Smooth muscle cell of the brain vasculature (primary cell): ENCODE measurements around the gene MBP.
"Not testable (repeated sequence)": the region's sequence is repeated elsewhere in the genome, so short reads cannot be mapped to it uniquely, and the experiment has no call there.

Experiments used
- DNase-seq: peaks from one replicate; pipeline ENCODE4 v3.0.0-alpha.2; 2012; ENCODE audit warnings: low read depth, low spot score

MBP gene

GRCh38 chr18:76951456-76952247, 180.9 kb downstream of the MBP start:
- DNase-seq = no peak

- no peak for DNase-seq
Observed at GRCh38 chr18:76948345-76948744, 184.2 kb downstream of the MBP start.

- DNase-seq = not testable (repeated sequence)
Observed at GRCh38 chr18:76944346-76944745, 188.2 kb downstream of the MBP start.

DNA sequence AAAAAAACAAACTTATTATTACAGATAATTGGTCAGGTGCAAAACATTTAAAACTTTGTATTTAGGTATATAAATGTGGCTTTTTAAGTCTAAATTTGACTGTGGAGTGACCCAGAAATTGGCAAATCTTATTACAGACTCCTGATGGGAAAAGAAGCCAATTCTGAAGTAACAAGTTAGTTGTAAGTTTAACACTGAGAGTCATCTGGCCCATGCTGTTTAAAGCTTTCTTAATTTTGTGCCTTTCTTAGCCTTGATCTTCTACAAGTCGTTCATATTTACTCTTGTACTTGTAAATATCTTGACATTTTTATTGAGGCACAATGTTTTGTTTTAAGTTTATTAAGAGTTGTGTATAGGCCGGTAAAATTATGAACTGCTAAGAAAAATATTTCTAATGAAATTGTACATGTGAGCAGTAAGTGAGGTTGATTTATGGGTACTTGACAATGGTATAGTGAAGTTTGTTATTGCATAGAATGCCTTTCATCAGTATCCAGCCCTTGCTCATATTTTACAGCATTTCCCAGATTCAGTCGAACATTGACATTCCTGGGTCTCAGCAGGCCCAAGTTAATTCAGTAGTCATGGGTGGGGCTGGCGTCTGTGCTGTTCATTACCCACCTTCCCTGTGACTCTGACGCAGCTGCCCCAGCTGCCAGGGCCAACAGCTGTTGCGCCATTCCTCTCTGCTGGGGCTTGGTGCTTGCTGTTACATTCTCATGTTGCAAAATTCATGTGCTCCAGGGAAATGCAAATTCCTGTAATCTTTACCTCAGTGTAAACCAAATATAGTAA, 188.8 kb downstream of the MBP start:
- DNase-seq = peak; percentile 9

GRCh38 chr18:76941284-76941683, 191.3 kb downstream of the MBP start:
- DNase-seq = no peak

DNA sequence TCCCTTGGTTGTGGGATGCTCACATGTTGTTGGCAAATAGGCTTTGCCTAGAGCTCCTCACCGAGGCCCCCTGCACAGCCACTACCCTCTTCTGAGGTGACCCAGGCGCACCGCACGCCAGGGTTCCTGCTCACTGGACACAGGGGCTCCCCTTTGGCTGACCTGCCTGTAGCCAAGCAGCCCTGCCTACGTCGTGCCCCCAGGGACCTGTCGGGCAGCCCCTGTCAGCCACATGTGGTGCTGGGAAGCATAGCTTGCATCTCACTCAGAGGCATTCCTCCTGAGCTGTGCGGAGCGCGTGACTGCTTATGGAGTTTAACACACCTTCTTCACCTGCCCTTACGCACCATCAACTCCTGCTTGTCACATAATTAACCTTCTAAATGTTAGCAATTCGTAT, 194.0 kb downstream of the MBP start:
- no peak for DNase-seq

GRCh38 chr18:76937597-76937996, 195.0 kb downstream of the MBP start:
- DNase-seq = no peak

GRCh38 chr18:76936877-76937276, 195.7 kb downstream of the MBP start:
- DNase-seq = no peak

DNA sequence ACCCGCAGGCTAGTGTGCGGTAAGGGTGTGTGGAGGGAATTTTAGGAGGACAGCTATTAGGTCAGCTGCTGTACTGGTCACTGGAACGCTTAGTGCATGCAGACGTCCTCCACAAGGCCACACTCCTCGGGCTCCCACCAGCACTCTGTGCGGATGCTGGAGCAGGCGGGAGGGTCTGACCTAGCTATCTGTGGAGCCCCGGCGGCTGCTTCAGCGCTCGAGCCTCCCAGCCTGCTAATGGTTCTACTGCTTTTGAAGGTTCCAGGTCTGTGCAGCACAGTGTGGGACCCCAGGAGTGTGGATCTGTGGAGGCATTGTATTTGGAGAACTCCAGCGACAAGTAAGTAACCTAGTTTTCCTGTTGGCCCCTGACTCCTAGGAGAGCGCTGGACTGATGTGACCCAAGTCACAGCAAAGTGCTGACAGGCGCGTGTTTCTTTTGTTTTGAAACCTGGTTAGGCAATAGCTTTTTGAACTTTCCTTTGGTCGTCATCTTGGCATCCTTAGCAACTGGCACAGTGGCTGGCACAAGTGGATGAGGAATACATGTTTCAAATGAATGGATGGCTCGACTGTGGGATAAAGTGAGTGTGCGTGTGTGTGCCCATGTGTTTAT, 196.8 kb downstream of the MBP start:
- DNase-seq = no peak

GRCh38 chr18:76932026-76932819, 200.4 kb downstream of the MBP start:
- no peak for DNase-seq

GRCh38 chr18:76931171-76931570, 201.4 kb downstream of the MBP start:
- no peak for DNase-seq
